Iris pigment epithelial cell (primary cell): ENCODE measurements around the gene CT47B1.
"Not testable (repeated sequence)": the region's sequence is repeated elsewhere in the genome, so short reads cannot be mapped to it uniquely, and the experiment has no call there.

Source experiments
- DNase-seq: peaks from one replicate; pipeline ENCODE4 v3.0.0-alpha.2; 2011; ENCODE audit warnings: low read depth

CT47B1 gene

DNA sequence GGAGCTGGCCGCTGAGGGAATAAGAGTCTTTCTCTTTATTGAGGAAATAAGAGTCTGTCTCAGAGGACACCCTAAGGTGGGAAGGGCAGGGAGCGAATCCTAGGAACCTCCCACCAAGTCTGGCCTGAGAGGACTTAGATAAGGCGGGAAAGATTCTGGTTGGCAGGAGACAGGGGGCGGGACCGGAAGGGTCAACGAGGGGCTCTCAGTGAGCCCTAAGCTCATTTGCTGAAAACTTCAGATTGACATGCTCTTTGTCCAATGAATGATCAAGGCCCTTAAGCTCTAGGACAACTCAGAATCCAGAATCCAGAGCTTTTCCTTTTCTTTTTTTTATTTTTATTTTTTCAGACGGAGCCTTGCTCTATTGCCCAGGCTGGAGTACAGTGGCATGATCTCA is at the start of gene CT47B1:
CT47B1 (minus strand) TSS at position 101 of the 400 bp plus-strand sequence. CDS start 196 bp downstream, outside the sequence.
- not testable (repeated sequence) for DNase-seq

DNA sequence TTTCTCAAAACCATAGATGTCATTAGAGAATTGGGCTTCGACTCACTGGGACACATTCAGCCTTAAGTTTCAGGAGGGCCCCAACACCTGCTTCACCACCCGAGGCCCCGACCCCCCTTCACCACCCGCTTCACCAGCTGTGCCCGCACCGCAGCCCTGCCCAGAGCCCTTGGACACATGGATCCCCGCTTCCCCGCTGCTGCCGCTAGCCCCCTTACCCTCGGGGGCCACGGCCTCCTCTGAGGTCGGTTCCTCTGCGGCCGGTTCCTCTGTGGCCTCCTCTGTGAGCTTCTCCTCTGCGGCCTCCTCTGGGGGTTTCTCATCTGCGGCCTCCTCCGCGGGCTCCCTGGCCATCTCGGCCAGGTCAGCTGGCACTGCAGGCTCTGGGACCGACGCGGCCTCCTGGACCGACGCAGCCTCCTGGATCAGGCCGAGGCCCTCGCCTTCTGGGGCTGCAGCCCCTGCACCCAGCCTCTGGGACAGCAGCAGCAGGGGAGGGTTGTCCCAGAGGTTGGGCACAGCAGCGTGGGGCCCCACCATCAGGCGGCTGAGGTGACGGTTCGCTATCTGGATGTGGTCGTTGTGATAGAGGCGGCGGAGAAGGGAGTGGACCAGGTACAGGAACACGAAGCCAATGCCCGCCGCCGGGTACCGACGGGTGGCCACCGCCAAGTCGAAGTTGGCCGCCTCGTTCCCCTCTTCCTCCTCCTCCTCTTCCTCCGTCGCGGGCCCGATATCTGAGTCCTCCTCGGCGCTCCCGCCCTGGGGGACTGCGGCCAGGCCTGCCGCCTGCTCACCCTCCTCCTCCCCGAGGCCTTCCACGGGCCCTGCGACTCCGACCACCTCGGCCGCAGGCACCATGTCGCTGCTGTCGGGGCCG is 748 bp downstream of the CT47B1 start:
- no peak for DNase-seq

DNA sequence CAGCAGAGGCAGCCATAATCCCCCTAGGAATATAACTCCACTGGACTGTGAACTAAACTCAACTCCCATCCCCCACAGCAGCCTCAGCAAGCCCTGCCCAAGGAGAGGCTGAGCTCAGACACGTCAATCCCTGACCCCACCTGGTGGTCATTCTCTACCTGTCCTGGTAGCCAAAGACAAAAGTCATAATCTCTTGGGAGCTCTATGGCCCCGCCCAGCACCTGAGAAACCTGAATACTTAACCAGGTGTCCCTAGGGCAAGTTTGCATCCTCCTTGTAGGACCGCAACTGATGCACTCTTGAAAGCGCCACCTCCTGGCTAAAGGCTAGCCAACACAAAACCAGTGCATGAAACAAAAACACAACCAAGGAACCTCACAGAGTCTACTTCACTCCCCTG is 18.4 kb downstream of the CT47B1 start:
- no peak for DNase-seq

DNA sequence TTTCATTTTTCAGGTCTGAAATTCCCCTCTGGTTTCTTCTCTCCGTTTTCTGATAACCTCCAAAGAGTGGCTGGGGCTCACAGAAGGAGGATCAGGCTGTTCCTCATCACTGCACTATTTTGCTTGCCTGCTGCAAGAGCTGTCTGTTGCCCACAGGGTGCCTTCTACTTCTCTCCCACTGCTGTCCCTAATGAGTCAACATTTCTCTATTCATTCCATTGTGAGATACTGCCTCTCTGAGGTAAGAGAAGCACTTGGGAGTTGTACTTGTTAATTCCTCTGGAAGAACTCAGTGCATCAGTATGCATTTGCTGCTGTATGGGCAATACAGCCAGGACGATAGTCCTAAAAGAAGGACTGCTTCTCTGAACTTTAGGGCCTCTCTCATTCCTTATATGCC is 34.8 kb downstream of the CT47B1 start:
- peak; percentile 86 for DNase-seq

DNA sequence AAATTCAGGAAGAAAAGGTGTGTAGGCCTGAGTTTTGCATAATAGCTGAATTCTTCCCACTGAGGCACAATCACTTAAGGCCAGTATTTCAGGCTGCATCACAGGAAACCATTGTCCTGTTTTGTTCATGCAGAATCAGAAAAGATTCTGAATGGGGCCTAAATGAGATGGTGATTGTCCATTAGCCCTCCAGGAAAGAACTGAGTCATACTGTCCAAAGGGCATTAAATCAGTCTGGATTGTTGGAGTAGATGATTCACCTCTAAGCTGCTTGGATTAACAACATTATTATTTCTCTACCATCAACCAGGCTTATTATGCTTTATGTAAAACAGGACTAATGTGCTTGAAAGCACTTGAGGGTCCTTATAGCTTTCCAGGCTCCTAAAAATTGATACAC is 36.2 kb downstream of the CT47B1 start:
- peak; percentile 56 for DNase-seq

DNA sequence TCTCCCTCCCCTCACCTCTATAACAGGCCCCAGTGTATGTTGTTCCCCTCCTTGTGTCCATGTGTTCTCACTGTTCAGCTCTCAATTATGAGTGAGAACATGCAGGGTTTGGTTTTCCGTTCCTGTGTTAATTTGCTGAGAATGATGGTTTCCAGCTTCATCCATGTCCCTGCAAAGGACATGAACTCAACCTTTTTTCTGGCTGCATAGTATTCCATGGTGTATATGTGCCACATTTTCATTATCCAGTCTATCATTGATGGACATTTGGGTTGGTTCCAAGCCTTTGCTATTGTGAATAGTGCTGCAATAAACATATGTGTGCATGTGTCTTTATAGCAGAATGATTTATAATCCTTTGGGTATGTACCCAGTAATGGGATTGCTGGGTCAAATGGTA is 48.5 kb downstream of the CT47B1 start:
- not testable (repeated sequence) for DNase-seq

DNA sequence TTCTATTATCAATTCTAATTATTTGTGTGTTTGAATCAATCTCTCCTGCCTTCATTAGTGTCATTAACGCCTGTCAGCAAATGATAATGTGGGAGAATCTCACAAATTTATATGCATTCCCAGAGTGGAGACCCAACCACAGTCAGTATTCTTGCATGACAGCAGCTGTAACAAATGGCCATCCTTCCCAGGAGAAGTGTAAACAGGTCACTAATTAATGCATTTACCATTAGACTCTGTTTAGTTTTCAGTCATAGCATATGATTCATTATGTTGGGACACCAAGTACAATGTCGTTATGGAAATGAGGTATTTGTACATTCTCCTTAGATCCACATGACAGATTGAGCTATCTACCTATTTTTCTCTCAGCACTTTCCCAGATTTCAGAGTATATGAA is 50.5 kb downstream of the CT47B1 start:
- no peak for DNase-seq

DNA sequence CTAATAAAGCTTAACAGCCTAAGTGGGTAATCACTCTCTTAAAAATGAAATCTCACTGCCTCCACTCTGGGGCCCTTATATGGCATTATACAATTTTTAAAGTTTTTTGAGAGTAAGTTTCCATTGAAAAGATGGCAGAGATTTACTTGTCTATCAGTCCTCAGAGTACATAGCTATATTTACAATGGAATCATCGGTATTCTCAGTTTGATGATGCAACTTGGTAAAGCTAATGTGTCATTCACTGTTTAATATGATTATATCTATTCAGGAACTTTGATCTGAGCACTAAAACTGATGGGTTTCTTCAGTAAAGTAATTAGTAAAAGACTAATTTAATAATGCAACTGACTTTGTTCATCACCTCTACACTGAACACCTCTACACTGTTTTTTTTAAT is 51.6 kb downstream of the CT47B1 start:
- peak; percentile 55 for DNase-seq

DNA sequence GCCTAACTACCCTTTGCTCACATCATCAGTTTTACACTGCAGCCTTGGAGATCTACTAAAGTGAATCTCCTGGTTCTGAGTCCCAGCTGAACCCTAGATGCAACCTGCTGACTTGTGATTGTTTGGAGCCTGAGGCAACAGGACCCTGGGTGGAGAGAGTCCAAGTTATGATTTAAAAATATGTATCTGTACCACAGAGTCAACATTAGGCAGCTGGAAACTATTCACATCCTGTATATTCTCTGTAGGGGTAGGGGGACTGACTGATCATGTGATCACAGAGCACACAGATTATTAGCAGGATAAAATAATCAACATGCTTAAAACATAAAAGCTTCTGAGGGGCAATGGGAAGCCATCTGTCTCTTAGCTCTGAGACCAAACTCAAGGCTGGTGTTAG is 52.1 kb downstream of the CT47B1 start:
- peak; percentile 47 for DNase-seq
